Tibial nerve (tissue), 4 donors: Measurements from ENCODE around the gene SIN3A.

ENCODE experiments used
- EP300 ChIP-seq, 2 donors: sonication (generic); formaldehyde crosslinking; IDR thresholded peaks; one replicate each; pipeline ENCODE4 v1.6.1; 2017; ENCODE audit warnings: antibody characterized with exemption in 2 of 2, mild to moderate bottlenecking in 1 of 2
- POLR2A ChIP-seq, 2 donors: fragments of 450-650 bp; IDR thresholded peaks; one replicate each; pipeline ENCODE4 v1.6.1; 2017; ENCODE audit warnings: antibody characterized with exemption in 2 of 2, mild to moderate bottlenecking in 2 of 2, moderate library complexity in 2 of 2
- TF ChIP-seq, protein P1 (sequence below), 5 experiments: fragments of 200-600 bp in 3 of 5; fragments of 450-650 bp in 2 of 5; sonication (generic) in 3 of 5; IDR thresholded peaks; one replicate each; pipeline ENCODE4 v1.5.1; 2016 to 2019; ENCODE audit warnings: antibody characterized with exemption in 5 of 5, mild to moderate bottlenecking in 3 of 5, moderate library complexity in 2 of 5

- TF ChIP-seq, protein P1, sequence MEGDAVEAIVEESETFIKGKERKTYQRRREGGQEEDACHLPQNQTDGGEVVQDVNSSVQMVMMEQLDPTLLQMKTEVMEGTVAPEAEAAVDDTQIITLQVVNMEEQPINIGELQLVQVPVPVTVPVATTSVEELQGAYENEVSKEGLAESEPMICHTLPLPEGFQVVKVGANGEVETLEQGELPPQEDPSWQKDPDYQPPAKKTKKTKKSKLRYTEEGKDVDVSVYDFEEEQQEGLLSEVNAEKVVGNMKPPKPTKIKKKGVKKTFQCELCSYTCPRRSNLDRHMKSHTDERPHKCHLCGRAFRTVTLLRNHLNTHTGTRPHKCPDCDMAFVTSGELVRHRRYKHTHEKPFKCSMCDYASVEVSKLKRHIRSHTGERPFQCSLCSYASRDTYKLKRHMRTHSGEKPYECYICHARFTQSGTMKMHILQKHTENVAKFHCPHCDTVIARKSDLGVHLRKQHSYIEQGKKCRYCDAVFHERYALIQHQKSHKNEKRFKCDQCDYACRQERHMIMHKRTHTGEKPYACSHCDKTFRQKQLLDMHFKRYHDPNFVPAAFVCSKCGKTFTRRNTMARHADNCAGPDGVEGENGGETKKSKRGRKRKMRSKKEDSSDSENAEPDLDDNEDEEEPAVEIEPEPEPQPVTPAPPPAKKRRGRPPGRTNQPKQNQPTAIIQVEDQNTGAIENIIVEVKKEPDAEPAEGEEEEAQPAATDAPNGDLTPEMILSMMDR (IDR thresholded peaks at IDR 0.05) = no peak
- TF ChIP-seq POLR2A (IDR thresholded peaks at IDR 0.05) (no peak), EP300 (IDR thresholded peaks at IDR 0.05) (no peak)
Measured at GRCh38 chr15:75366163-75366562, 85.3 kb downstream of the SIN3A start.
